Measurements from ENCODE around the gene USP31. TPM values are rescaled to one million over a fixed set of nuclear protein-coding genes. Genes with fewer than 3 reads are reported as not detected.

Gene USP31
- total RNA-seq, 4 donors from 2014 or later = 7.8 to 29.9 (median 11.0) TPM

DNA sequence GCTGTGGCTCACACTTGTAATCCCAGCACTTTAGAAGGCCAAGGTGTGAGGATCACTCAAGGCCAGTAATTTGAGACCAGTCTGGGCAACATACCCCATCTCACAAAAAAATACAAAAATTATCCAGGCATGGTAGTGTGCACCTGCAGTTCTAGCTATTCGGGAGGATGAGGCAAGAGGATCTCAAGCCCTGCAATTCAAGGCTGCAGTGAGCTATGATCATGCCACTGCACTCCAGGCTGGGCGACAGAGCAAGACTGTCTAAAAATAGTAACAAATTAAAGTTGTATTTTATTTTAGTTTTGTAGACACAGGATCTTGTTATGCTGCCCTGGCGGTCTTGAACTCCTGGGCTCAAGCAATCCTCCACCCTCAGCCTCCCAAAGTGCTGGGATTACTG, 18.2 kb downstream of the USP31 start:
- Histone ChIP-seq H3K4me3 (peak overlapping the region in 1 of 4 donors; percentile 15), H3K9me3 (no peaks in the 10 kb centered on the region), H3K36me3 (no peaks in the 10 kb centered on the region), H3K27me3 (no peaks in the 10 kb centered on the region), H3K4me1 (peaks cover 3 to 63% (median 8%) of the 10 kb centered on the region in 3 donors), H3K27ac (peak overlapping the region; percentile 53 to 84 (median 80))
- WGBS, 2 donors = 54 to 64% methylated on average over 3 of the region's 3 CpGs
- DNase-seq = no peak
- TF ChIP-seq POLR2A (IDR thresholded peaks at IDR 0.05) = no peak
- TF ChIP-seq, protein P1, sequence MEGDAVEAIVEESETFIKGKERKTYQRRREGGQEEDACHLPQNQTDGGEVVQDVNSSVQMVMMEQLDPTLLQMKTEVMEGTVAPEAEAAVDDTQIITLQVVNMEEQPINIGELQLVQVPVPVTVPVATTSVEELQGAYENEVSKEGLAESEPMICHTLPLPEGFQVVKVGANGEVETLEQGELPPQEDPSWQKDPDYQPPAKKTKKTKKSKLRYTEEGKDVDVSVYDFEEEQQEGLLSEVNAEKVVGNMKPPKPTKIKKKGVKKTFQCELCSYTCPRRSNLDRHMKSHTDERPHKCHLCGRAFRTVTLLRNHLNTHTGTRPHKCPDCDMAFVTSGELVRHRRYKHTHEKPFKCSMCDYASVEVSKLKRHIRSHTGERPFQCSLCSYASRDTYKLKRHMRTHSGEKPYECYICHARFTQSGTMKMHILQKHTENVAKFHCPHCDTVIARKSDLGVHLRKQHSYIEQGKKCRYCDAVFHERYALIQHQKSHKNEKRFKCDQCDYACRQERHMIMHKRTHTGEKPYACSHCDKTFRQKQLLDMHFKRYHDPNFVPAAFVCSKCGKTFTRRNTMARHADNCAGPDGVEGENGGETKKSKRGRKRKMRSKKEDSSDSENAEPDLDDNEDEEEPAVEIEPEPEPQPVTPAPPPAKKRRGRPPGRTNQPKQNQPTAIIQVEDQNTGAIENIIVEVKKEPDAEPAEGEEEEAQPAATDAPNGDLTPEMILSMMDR (IDR thresholded peaks at IDR 0.05) = no peak
- intact Hi-C loops (cut with DNase I) = no loop called here

DNA sequence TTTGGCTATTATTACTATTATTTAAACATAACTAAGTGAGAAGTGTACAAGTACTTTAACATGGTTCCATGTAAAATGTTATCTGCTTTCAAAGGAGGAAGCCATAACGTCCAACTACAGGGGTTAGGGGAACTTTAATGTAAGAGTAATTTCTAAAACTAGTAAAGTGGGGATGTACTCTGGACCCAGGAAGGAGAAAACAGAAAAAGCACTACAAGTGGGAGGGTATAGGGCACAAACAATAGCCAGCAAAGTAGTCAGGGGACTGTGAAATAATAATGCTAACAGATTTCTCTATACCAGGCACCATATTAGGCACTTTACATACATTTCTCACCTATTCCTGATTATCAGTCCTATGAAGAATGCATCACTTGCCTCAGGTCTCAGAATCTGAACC, 19.6 kb downstream of the USP31 start:
- peak overlapping the region in 3 of 4 donors; percentile 18 to 84 (median 84) for H3K27ac ChIP-seq
- H3K27me3 ChIP-seq = no peaks in the 10 kb centered on the region
- no peak overlapping the region for H3K4me3 ChIP-seq
- H3K4me1 ChIP-seq = peaks cover 7 to 74% (median 19%) of the 10 kb centered on the region in 3 donors
- intact Hi-C loops (cut with DNase I) = no loop called here
- no peak for DNase-seq
- H3K36me3 ChIP-seq = no peaks in the 10 kb centered on the region
- 41 to 42% methylated on average over 1 of the region's 1 CpG for WGBS, 2 donors
- H3K9me3 ChIP-seq = no peaks in the 10 kb centered on the region
- TF ChIP-seq POLR2A (IDR thresholded peaks at IDR 0.05) = no peak
- TF ChIP-seq, protein P1 (IDR thresholded peaks at IDR 0.05) = no peak

DNA sequence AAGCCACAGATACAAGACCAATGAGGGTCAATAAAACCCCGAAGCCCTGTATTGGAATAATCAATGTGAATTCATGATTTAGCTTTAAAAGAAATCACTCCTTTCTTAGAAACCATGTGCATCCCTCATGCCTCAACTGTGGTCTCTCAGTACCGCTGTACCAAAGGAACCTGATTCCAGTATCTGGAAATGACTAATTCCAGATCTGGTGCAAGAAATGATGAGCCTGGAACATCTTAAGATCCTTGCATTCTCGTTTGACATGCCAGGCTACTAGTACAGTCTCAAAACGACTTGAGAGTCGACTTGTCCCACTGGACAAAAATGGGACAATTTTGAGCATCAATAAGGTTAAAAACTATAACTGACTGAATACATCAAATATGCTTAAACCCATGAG, 21.2 kb downstream of the USP31 start:
- Histone ChIP-seq H3K4me3 (no peak overlapping the region), H3K4me1 (peaks cover 7 to 76% (median 31%) of the 10 kb centered on the region in 3 donors), H3K36me3 (no peaks in the 10 kb centered on the region), H3K27ac (peak overlapping the region in 3 of 4 donors; percentile 61 to 84 (median 84)), H3K27me3 (no peaks in the 10 kb centered on the region), H3K9me3 (no peaks in the 10 kb centered on the region)
- TF ChIP-seq, protein P1 (IDR thresholded peaks at IDR 0.05) = no peak
- no peak for TF ChIP-seq POLR2A (IDR thresholded peaks at IDR 0.05)
- intact Hi-C loops (cut with DNase I) = no loop called here
- 56 to 92% methylated on average over 3 to 5 of the region's 5 CpGs for WGBS, 2 donors
- DNase-seq = no peak

DNA sequence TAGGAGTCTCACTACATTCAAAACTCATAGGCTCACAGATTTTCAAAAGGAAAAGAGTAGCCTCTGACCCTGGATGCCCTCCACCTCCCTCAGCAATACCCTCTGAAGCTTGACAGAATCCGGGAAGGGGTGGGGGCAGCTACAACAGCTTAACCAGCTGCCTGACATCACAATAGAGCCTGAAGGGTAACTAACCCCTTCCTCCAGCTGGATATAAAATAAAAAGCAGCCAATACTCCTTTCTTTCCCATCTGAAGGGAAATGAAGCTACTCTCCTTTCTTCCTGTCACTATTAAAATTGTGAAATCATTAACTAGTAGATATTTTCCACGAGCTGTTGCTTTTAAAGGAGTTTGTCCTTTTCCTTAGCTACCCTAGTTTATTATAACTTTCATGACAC, 24.0 kb downstream of the USP31 start:
- Histone ChIP-seq H3K4me1 (peaks cover 15 to 68% (median 29%) of the 10 kb centered on the region in 3 donors), H3K36me3 (no peaks in the 10 kb centered on the region), H3K4me3 (no peak overlapping the region), H3K9me3 (no peaks in the 10 kb centered on the region), H3K27ac (peak overlapping the region; percentile 7 to 84 (median 80)), H3K27me3 (no peaks in the 10 kb centered on the region)
- intact Hi-C loops (cut with DNase I) = no loop called here
- no peak for DNase-seq
- TF ChIP-seq POLR2A (IDR thresholded peaks at IDR 0.05) = no peak
- TF ChIP-seq, protein P1 (IDR thresholded peaks at IDR 0.05) = no peak
- 29 to 44% methylated on average over 2 of the region's 2 CpGs for WGBS, 2 donors

DNA sequence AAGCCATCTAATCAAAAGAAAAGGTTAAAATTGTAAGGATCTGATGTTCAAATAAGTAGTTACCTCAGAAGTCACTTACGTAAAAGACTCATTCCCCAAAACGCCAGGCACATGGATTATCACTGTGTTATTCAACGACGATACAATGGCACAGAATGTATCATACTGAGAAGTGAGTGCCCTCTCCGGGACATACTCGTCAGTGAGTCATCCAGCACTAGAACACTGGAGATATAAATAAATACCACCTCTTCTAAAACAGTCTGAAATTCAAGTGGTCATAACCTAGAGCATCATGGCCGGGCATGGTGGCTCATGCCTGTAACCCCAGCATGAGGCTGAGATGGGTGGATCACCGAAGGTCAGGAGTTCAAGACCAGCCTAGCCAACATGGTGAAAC, 24.9 kb downstream of the USP31 start:
- intact Hi-C loops (cut with DNase I) = no loop called here
- Histone ChIP-seq H3K36me3 (no peaks in the 10 kb centered on the region), H3K9me3 (no peaks in the 10 kb centered on the region), H3K4me1 (peaks cover 12 to 76% (median 30%) of the 10 kb centered on the region in 3 donors), H3K4me3 (peak overlapping the region in 1 of 4 donors; percentile 33), H3K27ac (peak overlapping the region; percentile 55 to 84 (median 80)), H3K27me3 (no peaks in the 10 kb centered on the region)
- no peak for TF ChIP-seq POLR2A (IDR thresholded peaks at IDR 0.05)
- TF ChIP-seq, protein P1 (IDR thresholded peaks at IDR 0.05) = no peak
- 42 to 46% methylated on average over 7 to 8 of the region's 8 CpGs for WGBS, 2 donors
- no peak for DNase-seq

Data from esophagus squamous epithelium (tissue), 5 donors.